Mesothelial cell of epicardium (in vitro differentiated cells): ENCODE measurements around the gene ZC3HAV1L. TPM values are rescaled to one million over a fixed set of nuclear protein-coding genes. Genes with fewer than 3 reads are reported as not detected.

Experiments used
- DNase-seq, 2 experiments: peaks; one replicate each; pipeline ENCODE4 v3.0.0; 2021; ENCODE audit warnings: low spot score in 2 of 2; ENCODE audit not compliant: unreplicated experiment in 2 of 2
- H3K27ac Mint-ChIP-seq: 2 replicates; pipeline ENCODE4 v1.8.0; 2021; ENCODE audit warnings: mixed read lengths
- H3K27me3 Mint-ChIP-seq: 2 replicates; pipeline ENCODE4 v1.8.0; 2021; ENCODE audit warnings: low read depth, mixed read lengths
- H3K36me3 Mint-ChIP-seq: 2 replicates; pipeline ENCODE4 v1.8.0; 2021; ENCODE audit warnings: mixed read lengths
- H3K4me1 Mint-ChIP-seq: 2 replicates; pipeline ENCODE4 v1.8.0; 2021; ENCODE audit warnings: mixed read lengths
- H3K4me3 Mint-ChIP-seq: 2 replicates; pipeline ENCODE4 v1.8.0; 2021; ENCODE audit warnings: mild to moderate bottlenecking, moderate library complexity, mixed read lengths
- H3K9me3 Mint-ChIP-seq: 2 replicates; pipeline ENCODE4 v1.8.0; 2021; ENCODE audit warnings: mixed read lengths
- total RNA-seq: library from RNA; stranded (reverse); gene quantifications from 3 replicates; pipeline ENCODE4 v1.2.1, GENCODE V29; 2021
- TF ChIP-seq, protein P1 (sequence below): fragments of 200-600 bp; sonication (generic); IDR thresholded peaks from one replicate; pipeline ENCODE4 v1.5.0; 2021; ENCODE audit warnings: antibody characterized with exemption; ENCODE audit not compliant: unreplicated experiment

Gene ZC3HAV1L
- total RNA-seq, 1 donor from 2014 or later, result 1.9 TPM

DNA sequence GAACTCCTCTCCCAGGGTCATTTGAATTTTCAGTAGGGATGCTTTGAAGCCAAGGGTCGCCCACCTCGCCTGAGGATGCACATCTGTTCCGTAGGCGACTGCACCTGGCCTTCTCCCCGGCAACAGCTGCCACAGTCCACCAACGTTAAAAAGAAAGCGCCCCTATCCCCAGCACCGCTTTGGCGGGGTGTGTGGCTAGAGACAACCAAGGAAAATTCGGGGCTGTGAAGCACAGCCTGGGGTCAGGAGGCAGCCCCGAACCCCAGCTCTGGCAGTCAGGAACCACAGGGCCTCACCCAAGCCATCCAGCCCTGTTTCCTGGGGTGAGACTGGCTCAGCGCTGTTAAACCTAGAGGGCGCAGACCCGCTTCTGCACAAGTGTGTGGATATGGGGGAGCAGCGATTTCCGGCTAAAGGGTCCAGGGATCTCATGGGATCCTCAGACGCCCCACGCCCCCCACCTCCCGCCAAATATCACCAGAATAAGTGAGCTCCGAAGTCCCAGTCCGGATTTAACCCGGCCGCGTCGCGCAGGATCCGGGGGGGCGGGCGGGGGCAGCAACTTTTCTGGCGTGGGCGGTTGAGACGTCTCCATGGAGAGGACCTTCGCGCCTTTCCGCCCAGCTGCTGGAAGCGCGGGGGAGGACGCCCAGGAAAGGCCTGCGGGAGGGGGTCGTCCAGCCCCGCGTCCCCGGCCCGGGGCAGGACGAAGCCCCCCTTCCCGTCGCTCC is 822 bp downstream of the ZC3HAV1L start:
- Mint-ChIP-seq H3K4me1 (no peaks in the 10 kb centered on the region), H3K36me3 (no peaks in the 10 kb centered on the region), H3K4me3 (no peak overlapping the region), H3K27ac (no peak overlapping the region), H3K9me3 (peaks cover 3% of the 10 kb centered on the region), H3K27me3 (peaks cover 13% of the 10 kb centered on the region)
- no peak for DNase-seq
- TF ChIP-seq, protein P1, sequence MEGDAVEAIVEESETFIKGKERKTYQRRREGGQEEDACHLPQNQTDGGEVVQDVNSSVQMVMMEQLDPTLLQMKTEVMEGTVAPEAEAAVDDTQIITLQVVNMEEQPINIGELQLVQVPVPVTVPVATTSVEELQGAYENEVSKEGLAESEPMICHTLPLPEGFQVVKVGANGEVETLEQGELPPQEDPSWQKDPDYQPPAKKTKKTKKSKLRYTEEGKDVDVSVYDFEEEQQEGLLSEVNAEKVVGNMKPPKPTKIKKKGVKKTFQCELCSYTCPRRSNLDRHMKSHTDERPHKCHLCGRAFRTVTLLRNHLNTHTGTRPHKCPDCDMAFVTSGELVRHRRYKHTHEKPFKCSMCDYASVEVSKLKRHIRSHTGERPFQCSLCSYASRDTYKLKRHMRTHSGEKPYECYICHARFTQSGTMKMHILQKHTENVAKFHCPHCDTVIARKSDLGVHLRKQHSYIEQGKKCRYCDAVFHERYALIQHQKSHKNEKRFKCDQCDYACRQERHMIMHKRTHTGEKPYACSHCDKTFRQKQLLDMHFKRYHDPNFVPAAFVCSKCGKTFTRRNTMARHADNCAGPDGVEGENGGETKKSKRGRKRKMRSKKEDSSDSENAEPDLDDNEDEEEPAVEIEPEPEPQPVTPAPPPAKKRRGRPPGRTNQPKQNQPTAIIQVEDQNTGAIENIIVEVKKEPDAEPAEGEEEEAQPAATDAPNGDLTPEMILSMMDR, result no peak

DNA sequence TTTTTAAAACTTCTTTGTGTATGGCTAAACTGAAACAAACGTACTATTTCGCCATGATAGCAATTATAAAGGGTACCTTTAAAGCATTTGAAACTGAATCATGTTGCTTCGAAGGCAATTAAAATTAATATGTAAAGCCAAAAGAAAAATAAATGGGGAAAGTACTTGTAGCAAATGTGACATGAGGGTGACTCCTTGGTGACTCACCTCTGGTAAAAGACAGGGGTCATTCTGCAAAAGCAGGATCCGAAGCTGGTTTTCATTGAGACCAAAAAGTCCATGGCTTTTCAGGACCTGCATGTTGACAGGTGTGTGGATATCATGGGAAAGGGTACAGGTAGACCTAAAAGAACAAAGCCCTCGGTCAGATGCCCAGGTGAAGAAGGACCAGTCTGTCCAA is 1.5 kb downstream of the ZC3HAV1L start:
- H3K27ac Mint-ChIP-seq, result no peak overlapping the region
- no peaks in the 10 kb centered on the region for H3K4me1 Mint-ChIP-seq
- H3K4me3 Mint-ChIP-seq, result no peak overlapping the region
- H3K36me3 Mint-ChIP-seq, result no peaks in the 10 kb centered on the region
- DNase-seq, result no peak
- TF ChIP-seq, protein P1, result no peak
- H3K27me3 Mint-ChIP-seq, result peaks cover 12% of the 10 kb centered on the region
- H3K9me3 Mint-ChIP-seq, result peaks cover 3% of the 10 kb centered on the region

DNA sequence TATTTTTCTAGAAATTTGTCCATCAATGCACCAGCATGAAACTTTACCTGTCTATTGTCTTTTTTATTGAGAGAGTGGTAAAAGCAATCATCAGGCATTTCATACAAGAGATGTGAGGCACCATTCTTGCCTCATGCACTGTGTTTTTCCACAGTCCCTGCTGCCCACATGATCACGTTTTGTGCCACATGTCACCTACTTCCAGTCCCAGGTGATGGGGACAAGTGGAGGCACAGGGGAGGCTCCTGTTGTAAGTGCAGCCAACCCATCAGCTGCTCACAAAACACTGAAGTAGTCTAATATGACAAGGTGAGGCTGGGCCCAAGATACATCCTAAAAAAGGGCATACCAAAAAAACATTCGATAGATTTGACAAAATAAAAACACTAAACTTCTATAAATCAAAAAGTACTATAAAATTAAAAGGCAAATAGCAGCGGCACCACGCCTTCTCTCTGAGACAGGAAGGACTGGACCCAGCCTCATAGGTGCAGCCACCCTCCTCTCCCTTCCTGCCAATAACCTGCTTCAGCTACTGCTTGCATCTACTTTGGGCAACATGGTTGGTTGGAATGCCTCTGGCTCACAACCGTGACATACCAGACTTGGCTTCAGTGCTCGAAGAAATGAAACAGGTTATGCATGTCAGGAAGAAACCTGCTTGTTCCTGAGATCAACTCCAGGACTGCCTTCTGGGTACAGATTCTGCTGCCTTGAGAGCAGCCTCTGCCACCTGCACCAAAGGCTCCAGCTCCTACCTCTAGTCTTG is 2.3 kb downstream of the ZC3HAV1L start:
- DNase-seq, result no peak
- peaks cover 8% of the 10 kb centered on the region for H3K27me3 Mint-ChIP-seq
- H3K4me1 Mint-ChIP-seq, result no peaks in the 10 kb centered on the region
- no peak overlapping the region for H3K4me3 Mint-ChIP-seq
- peaks cover 3% of the 10 kb centered on the region for H3K9me3 Mint-ChIP-seq
- TF ChIP-seq, protein P1, result no peak
- H3K36me3 Mint-ChIP-seq, result no peaks in the 10 kb centered on the region
- no peak overlapping the region for H3K27ac Mint-ChIP-seq

DNA sequence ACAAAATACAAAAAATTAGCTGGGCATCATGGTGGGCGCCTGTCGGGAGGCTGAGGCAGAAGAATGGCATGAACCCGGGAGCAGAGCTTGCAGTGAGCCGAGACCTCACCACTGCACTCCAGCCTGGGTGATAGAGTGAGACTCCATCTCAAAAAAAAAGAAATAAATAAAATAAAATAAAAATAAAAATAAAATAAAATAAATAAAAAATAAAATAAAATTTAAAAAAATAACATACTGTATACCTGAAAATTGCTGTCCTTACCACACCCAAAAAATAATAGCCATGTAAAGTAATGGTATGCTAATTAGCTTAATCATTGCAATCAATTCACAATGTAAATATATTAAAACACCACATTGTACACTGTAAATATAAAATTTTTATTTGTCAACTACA is 3.4 kb downstream of the ZC3HAV1L start:
- Mint-ChIP-seq H3K36me3 (no peaks in the 10 kb centered on the region), H3K27ac (no peak overlapping the region), H3K9me3 (peaks cover 3% of the 10 kb centered on the region), H3K27me3 (peaks cover 2% of the 10 kb centered on the region), H3K4me1 (no peaks in the 10 kb centered on the region), H3K4me3 (no peak overlapping the region)
- TF ChIP-seq, protein P1, result no peak
- no peak for DNase-seq

DNA sequence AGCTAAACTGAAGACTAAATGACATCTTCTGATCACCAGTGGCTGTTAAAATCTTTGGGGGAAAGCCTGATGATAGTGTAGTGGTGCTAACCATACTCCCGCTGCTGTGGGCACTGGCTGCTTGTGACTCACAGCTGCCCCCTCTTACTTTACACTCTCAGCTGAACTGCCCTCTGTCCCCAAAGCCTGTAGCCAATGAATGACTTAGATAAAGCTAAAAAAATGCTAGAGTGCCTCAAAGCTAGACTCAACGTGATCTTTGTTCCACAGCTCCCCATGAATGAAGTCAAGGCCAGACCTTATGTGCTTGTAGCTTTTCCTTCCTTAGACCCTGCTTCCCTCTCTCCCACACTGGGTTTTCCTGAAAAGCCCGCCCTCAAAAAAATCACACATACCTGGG is 6.5 kb downstream of the ZC3HAV1L start:
- H3K4me1 Mint-ChIP-seq, result no peaks in the 10 kb centered on the region
- no peak for DNase-seq
- H3K4me3 Mint-ChIP-seq, result no peak overlapping the region
- no peaks in the 10 kb centered on the region for H3K36me3 Mint-ChIP-seq
- no peak overlapping the region for H3K27ac Mint-ChIP-seq
- peaks cover 3% of the 10 kb centered on the region for H3K9me3 Mint-ChIP-seq
- H3K27me3 Mint-ChIP-seq, result no peaks in the 10 kb centered on the region
- TF ChIP-seq, protein P1, result no peak
